GM12878 (cell line): ENCODE results near the gene SLC22A6. TPM values are rescaled to one million over a fixed set of nuclear protein-coding genes. Genes with fewer than 3 reads are reported as not detected.

Experiments used
- ATAC-seq: fragments of 200-7000 bp; cut with Tn5 transposase; 3 replicates; pipeline ENCODE4 v1.9.1; 2020; ENCODE audit warnings: mild to moderate bottlenecking, moderate library complexity
- BruUV-seq: library from RNA; stranded (reverse); fragments of 400-500 nt; replicated peaks from 2 replicates; lab custom pipeline; 2021; lab: Mats Ljungman, UMichigan
- CTCF ChIA-PET: fragments of 300-600 bp; sonication (Branson Sonifier 250); formaldehyde crosslinking; extraction: SDS; loops from one replicate; lab custom pipeline; 2021; ENCODE audit warnings: inconsistent platforms; lab: Yijun Ruan, JAX
- POLR2A ChIA-PET: fragments of 350-600 bp; formaldehyde crosslinking; extraction: SDS; loops from one replicate; lab custom pipeline; 2021; ENCODE audit warnings: inconsistent platforms; lab: Charles Lee
- RAD21 ChIA-PET: fragments of 300-600 bp; sonication (Branson Sonifier 250); formaldehyde crosslinking; loops from one replicate; lab custom pipeline; 2023; ENCODE audit warnings: antibody characterized with exemption; ENCODE audit not compliant: unreplicated experiment; lab: Charles Lee
- SMC1A ChIA-PET: fragments of 300-600 bp; sonication (Branson Sonifier 250); formaldehyde crosslinking; loops from one replicate; lab custom pipeline; 2023; ENCODE audit not compliant: unreplicated experiment, uncharacterized antibody; lab: Charles Lee
- DNase-seq: peaks from one replicate; pipeline ENCODE4 v3.0.0-alpha.2; 2011; ENCODE audit warnings: low read depth, low spot score
- FAIRE-seq: peaks from 3 replicates; lab custom pipeline; 2011; peaks lifted over from hg19 to GRCh38; lab: Jason Lieb, UNC
- H2AFZ ChIP-seq: 2 replicates; pipeline ENCODE4 v1.6.0; 2011; ENCODE audit warnings: low read depth, low read length, control low read depth; ENCODE audit not compliant: control insufficient read depth
- H3K27ac ChIP-seq: 2 replicates; pipeline ENCODE4 v1.5.1; 2011; ENCODE audit warnings: control low read depth; ENCODE audit not compliant: control insufficient read depth, insufficient read depth
- H3K27me3 ChIP-seq, 2 experiments: replicated peaks in 1 of 2; 2 replicates each; pipeline versions ENCODE4 v1.6.0 to v1.6.1; 2011; ENCODE audit warnings: low read length in 1 of 2; ENCODE audit not compliant: control insufficient read depth in 2 of 2, insufficient read depth in 2 of 2
- H3K36me3 ChIP-seq, 2 experiments: 2 replicates each; pipeline ENCODE4 v1.5.1; 2011; ENCODE audit warnings: low read length in 1 of 2; ENCODE audit not compliant: control insufficient read depth in 2 of 2, insufficient read depth in 2 of 2
- H3K4me1 ChIP-seq: 2 replicates; pipeline ENCODE4 v1.6.1; 2011; ENCODE audit warnings: mild to moderate bottlenecking, low read length, moderate library complexity, mixed read lengths; ENCODE audit not compliant: control insufficient read depth, insufficient read depth
- H3K4me2 ChIP-seq: 2 replicates; pipeline ENCODE4 v1.6.0; 2011; ENCODE audit warnings: control low read depth; ENCODE audit not compliant: control insufficient read depth, insufficient read depth
- H3K4me3 ChIP-seq: fragments of 200-600 bp; sonication (generic); 2 replicates; pipeline ENCODE4 v1.5.1; 2016
- H3K79me2 ChIP-seq: 2 replicates; pipeline ENCODE4 v1.6.0; 2011; ENCODE audit warnings: low read length; ENCODE audit not compliant: control insufficient read depth, insufficient read depth
- H3K9ac ChIP-seq: 2 replicates; pipeline ENCODE4 v1.8.0; 2011; ENCODE audit warnings: low read length, control low read depth, mixed read lengths; ENCODE audit not compliant: control insufficient read depth, insufficient read depth
- H3K9me3 ChIP-seq: replicated peaks from 3 replicates; pipeline ENCODE4 v1.5.1; 2011; ENCODE audit warnings: mild to moderate bottlenecking, low read length; ENCODE audit not compliant: control insufficient read depth, insufficient read depth
- H4K20me1 ChIP-seq: 2 replicates; pipeline ENCODE4 v1.6.0; 2011; ENCODE audit not compliant: control insufficient read depth, insufficient read depth
- ASH2L ChIP-seq: fragments of 300-600, 200-600 bp; sonication (generic); IDR thresholded peaks from 2 replicates; pipeline ENCODE4 v1.6.1; 2017; ENCODE audit warnings: low read depth, mild to moderate bottlenecking, borderline replicate concordance
- CREM ChIP-seq: IDR thresholded peaks from 2 replicates; pipeline ENCODE4 v1.6.1; 2014; ENCODE audit warnings: antibody characterized with exemption, low read depth
- EED ChIP-seq: sonication (generic); IDR thresholded peaks from 2 replicates; pipeline ENCODE4 v1.6.1; 2016; ENCODE audit warnings: antibody characterized with exemption, low read depth
- EGR1 ChIP-seq, 2 experiments: IDR thresholded peaks; 1 replicate in 1 of 2; 2 replicates in 1 of 2; pipeline ENCODE4 v1.6.1; 2011 to 2012; ENCODE audit warnings: low read depth in 2 of 2, low read length in 2 of 2, borderline replicate concordance in 1 of 2, mild to moderate bottlenecking in 1 of 2, moderate library complexity in 1 of 2
- ELK1 ChIP-seq: IDR thresholded peaks from 2 replicates; pipeline ENCODE4 v1.6.1; 2012; ENCODE audit warnings: low read depth, low read length, improper control_type of control experiment
- ETV6 ChIP-seq, 2 experiments: fragments of 450-650 bp in 1 of 2; IDR thresholded peaks in 1 of 2; conservative IDR thresholded peaks in 1 of 2; 2 replicates each; pipeline ENCODE4 v1.6.1; 2014; ENCODE audit warnings: antibody characterized with exemption in 1 of 2, borderline replicate concordance in 1 of 2, low read depth in 1 of 2, mild to moderate bottlenecking in 1 of 2, moderate library complexity in 1 of 2
- EZH2 ChIP-seq: IDR thresholded peaks from 2 replicates; pipeline ENCODE4 v1.6.1; 2012; ENCODE audit warnings: low read depth, mild to moderate bottlenecking, control low read depth, inconsistent platforms, low read length, borderline replicate concordance; ENCODE audit not compliant: control insufficient read depth
- GATAD2B ChIP-seq: fragments of 450-650 bp; conservative IDR thresholded peaks from 2 replicates; pipeline ENCODE4 v1.6.1; 2017; ENCODE audit warnings: low read depth, mild to moderate bottlenecking, moderate library complexity
- MEF2A ChIP-seq: IDR thresholded peaks from 2 replicates; pipeline ENCODE4 v1.6.1; 2011; ENCODE audit warnings: low read depth, mild to moderate bottlenecking, low read length, moderate library complexity; ENCODE audit not compliant: insufficient read depth
- NFIC ChIP-seq: IDR thresholded peaks from 2 replicates; pipeline ENCODE4 v1.6.1; 2012; ENCODE audit warnings: low read depth, mild to moderate bottlenecking, inconsistent platforms, low read length, moderate library complexity
- NR2C2 ChIP-seq: IDR thresholded peaks from 2 replicates; pipeline ENCODE4 v1.6.1; 2011; ENCODE audit warnings: borderline replicate concordance, low read depth; ENCODE audit not compliant: control insufficient read depth, insufficient read length
- RFX5 ChIP-seq: IDR thresholded peaks from 2 replicates; pipeline ENCODE4 v1.6.1; 2011; ENCODE audit warnings: low read depth, low read length, improper control_type of control experiment
- SIN3A ChIP-seq: IDR thresholded peaks from 2 replicates; pipeline ENCODE4 v1.6.1; 2012; ENCODE audit warnings: low read depth, low read length, improper control_type of control experiment
- WRNIP1 ChIP-seq: IDR thresholded peaks from 2 replicates; pipeline ENCODE4 v1.6.1; 2011; ENCODE audit warnings: low read depth, low read length, improper control_type of control experiment, borderline replicate concordance
- WGBS: methylation state at CpG from one replicate; pipeline ENCODE4 v1.1.6; 2016; ENCODE audit warnings: low lambda C conversion rate; ENCODE audit not compliant: insufficient replicate concordance, insufficient coverage; ENCODE audit errors: missing lambda C conversion rate; 5-methylcytosine and 5-hydroxymethylcytosine counted together
- in situ Hi-C: fragments of 300-500 bp; cut with MboI; formaldehyde crosslinking; loops from 9 replicates; pipeline ENCODE4 v1.14.3; 2018; ENCODE audit warnings: mixed read lengths
- intact Hi-C: fragments of 100-400 bp; cut with micrococcal nuclease; formaldehyde crosslinking; loops from one replicate; pipeline ENCODE4 v1.14.2; 2022; ENCODE audit not compliant: unreplicated experiment
- polyA plus RNA-seq, 11 experiments: library from polyadenylated mRNA; depleted of rRNA in 4 of 11; unstranded in 6 of 11; stranded (reverse) in 5 of 11; fragments of >200 nt; fragmentation: Nextera tagmentation in 4 of 11; fragmentation: Illumina TruSeq in 1 of 11; extraction: Ambion mirVana in 4 of 11; extraction: Trizol in 1 of 11; gene quantifications; 1 replicate in 1 of 11; 2 replicates in 10 of 11; pipeline versions ENCODE4 v1.2.1 to v1.2.3, GENCODE V29; 2011 to 2016; ENCODE audit warnings: inconsistent platforms in 2 of 11, missing spikeins in 2 of 11, low read depth in 1 of 11
- total RNA-seq, 4 experiments: library from RNA; depleted of rRNA in 3 of 4; stranded (reverse); fragments of >200 nt in 3 of 4; fragmentation: Illumina TruSeq in 1 of 4; extraction: Trizol in 1 of 4; gene quantifications; 2 replicates each; pipeline versions ENCODE4 v1.2.1 to v1.2.3, GENCODE V29; 2013 to 2021

Gene SLC22A6
- total and polyA plus RNA-seq, 10 of the 15 experiments (the other 5 are each of a cell fraction or from before 2014, with no cell fraction given) = not detected

GRCh38 chr11:62983536-62984199 is 1.1 kb downstream of the SLC22A6 start:
- intact Hi-C loops = no loop called here
- SMC1A ChIA-PET = no interaction called here
- TF ChIP-seq EED (no peak), ETV6 (conservative IDR thresholded peaks at IDR 0.05 in 1 of 2, IDR thresholded peaks at IDR 0.05 in 1 of 2; ENCODE audit: borderline replicate concordance in 1 of 2, low read depth in 1 of 2) (no peak), NFIC (no peak), WRNIP1 (no peak), MEF2A (no peak), SIN3A (no peak), CREM (no peak), ASH2L (no peak), NR2C2 (no peak), EZH2 (no peak), RFX5 (no peak), ELK1 (no peak), GATAD2B (no peak), EGR1 (IDR thresholded peaks at IDR 0.05; ENCODE audit: borderline replicate concordance in 1 of 2, low read depth in 2 of 2, low read length in 2 of 2) (no peak)

More at GRCh38 chr11:62983536-62984199, 1.1 kb downstream of the SLC22A6 start:
- CTCF ChIA-PET = interaction anchor here (0.6 kb wide), 1 partner anchor 79 kb away, joined by 3 read pairs; no protein-coding TSS in a partner anchor
- RAD21 ChIA-PET = no interaction called here
- Histone ChIP-seq H3K9me3 (no peaks in the 10 kb centered on the region), H3K9ac (no peak overlapping the region), H3K4me2 (no peak overlapping the region), H2AFZ (no peak overlapping the region), H3K4me1 (no peaks in the 10 kb centered on the region), H3K27ac (no peak overlapping the region), H4K20me1 (no peaks in the 10 kb centered on the region), H3K36me3 (no peaks in the 10 kb centered on the region), H3K79me2 (no peaks in the 10 kb centered on the region), H3K27me3 (no peaks in the 10 kb centered on the region; a peak in 1 of 4 replicates), H3K4me3 (no peak overlapping the region)
- DNase-seq (no peak), ATAC-seq (no peak), FAIRE-seq (no peak)
- in situ Hi-C loops = no loop called here
- 46% methylated on average over 13 of the region's 13 CpGs for WGBS
- POLR2A ChIA-PET = no interaction called here
- BruUV-seq = no TSS peak
